NCI-H510A treated with DMSO at 0.1 percent for 48 hours (cell line): ENCODE measurements around the gene IL9.
"Not testable (repeated sequence)": the region's sequence is repeated elsewhere in the genome, so short reads cannot be mapped to it uniquely, and the experiment has no call there.

Source experiments
- DNase-seq: peaks from one replicate; lab custom pipeline; 2025; lab: John Stamatoyannopoulos, UW

IL9 gene

GRCh38 chr5:135868681-135869080 lies 27.0 kb downstream of the IL9 start:
- no peak for DNase-seq

GRCh38 chr5:135867599-135867998 lies 28.0 kb downstream of the IL9 start:
- DNase-seq = no peak

GRCh38 chr5:135866016-135866415 lies 29.6 kb downstream of the IL9 start:
- DNase-seq = no peak

- DNase-seq = no peak
These were observed 30.9 kb downstream of the IL9 start for GRCh38 chr5:135864503-135865435.

GRCh38 chr5:135862744-135863143 lies 32.9 kb downstream of the IL9 start:
- DNase-seq = no peak

- DNase-seq = no peak
These were observed 33.6 kb downstream of the IL9 start for GRCh38 chr5:135862086-135862485.

- DNase-seq = no peak
These were observed 34.0 kb downstream of the IL9 start for GRCh38 chr5:135861641-135862040.

- DNase-seq = no peak
These were observed 36.0 kb downstream of the IL9 start for GRCh38 chr5:135859641-135860040.

- DNase-seq = not testable (repeated sequence)
These were observed 36.5 kb downstream of the IL9 start for GRCh38 chr5:135859186-135859585.

- no peak for DNase-seq
These were observed 37.9 kb downstream of the IL9 start for GRCh38 chr5:135857630-135858311.

- no peak for DNase-seq
These were observed 43.5 kb downstream of the IL9 start for GRCh38 chr5:135851915-135852845.

GRCh38 chr5:135851186-135851914 lies 44.3 kb downstream of the IL9 start:
- DNase-seq = no peak

- no peak for DNase-seq
These were observed 45.0 kb downstream of the IL9 start for GRCh38 chr5:135850671-135851070.

GRCh38 chr5:135850231-135850630 lies 45.4 kb downstream of the IL9 start:
- no peak for DNase-seq

GRCh38 chr5:135847976-135848375 lies 47.7 kb downstream of the IL9 start:
- DNase-seq = no peak

- DNase-seq = no peak
These were observed 49.3 kb downstream of the IL9 start for GRCh38 chr5:135846311-135846710.

- DNase-seq = no peak
These were observed 51.9 kb downstream of the IL9 start for GRCh38 chr5:135843571-135844337.

GRCh38 chr5:135842737-135843136 lies 52.9 kb downstream of the IL9 start:
- DNase-seq = no peak
